Right lobe of liver (tissue), 6 donors: Measurements from ENCODE around the gene CALD1. TPM values are rescaled to one million over a fixed set of nuclear protein-coding genes. Genes with fewer than 3 reads are reported as not detected.

Experiments used
- ATAC-seq, 4 donors: fragments of 200-7000 bp; cut with Tn5 transposase; one replicate each; pipeline ENCODE4 v1.9.1; 2020; ENCODE audit warnings: mild to moderate bottlenecking in 4 of 4, moderate library complexity in 4 of 4
- DNase-seq, 3 donors: peaks; one replicate each; pipeline ENCODE4 v3.0.0-alpha.2; 2020
- H3K27ac ChIP-seq, 3 donors: fragments of 200-600 bp; one replicate each; pipeline ENCODE4 v1.8.0; 2022
- H3K27me3 ChIP-seq, 2 donors: fragments of 200-600 bp; one replicate each; pipeline ENCODE4 v1.8.0; 2022
- H3K36me3 ChIP-seq, 4 donors: fragments of 200-600 bp; sonication (generic) in 1 of 4; one replicate each; pipeline versions ENCODE4 v1.5.1 to v1.8.0; 2017 to 2022; ENCODE audit warnings: control low read depth in 1 of 4
- H3K4me1 ChIP-seq, 4 donors: fragments of 200-600 bp; sonication (generic) in 1 of 4; one replicate each; pipeline versions ENCODE4 v1.5.1 to v1.8.0; 2017 to 2022; ENCODE audit warnings: control low read depth in 1 of 4
- H3K4me3 ChIP-seq, 3 donors: fragments of 200-600 bp; one replicate each; pipeline ENCODE4 v1.8.0; 2022
- H3K9me3 ChIP-seq, 4 donors: fragments of 200-600 bp; sonication (generic) in 1 of 4; one replicate each; pipeline versions ENCODE4 v1.5.1 to v1.8.0; 2017 to 2022; ENCODE audit warnings: control low read depth in 1 of 4
- POLR2A ChIP-seq: fragments of 450-650 bp; IDR thresholded peaks from one replicate; pipeline ENCODE4 v1.6.1; 2017; ENCODE audit warnings: antibody characterized with exemption, mild to moderate bottlenecking
- WGBS: methylation state at CpG from one replicate; pipeline ENCODE4 v1.1.6; 2018; ENCODE audit warnings: low coverage, low lambda C conversion rate; ENCODE audit not compliant: insufficient coverage; ENCODE audit errors: missing lambda C conversion rate; 5-methylcytosine and 5-hydroxymethylcytosine counted together
- intact Hi-C, 2 donors: fragments of 100-400 bp; cut with DNase I; formaldehyde crosslinking; loops; one replicate each; pipeline versions ENCODE4 v1.11.2 to v1.14.1; 2022
- total RNA-seq, 6 experiments: library from RNA; depleted of rRNA in 2 of 6; stranded (reverse); fragments of >200 nt in 2 of 6; fragmentation: NEBNext Ultra II Directional in 3 of 6; extraction: Animal tissue kit (Norgen Biotek cat#: 25700) in 3 of 6; gene quantifications; one replicate each; pipeline versions ENCODE4 v1.1.0 to v1.2.4, GENCODE V29; 2016 to 2023
- TF ChIP-seq, protein P1 (sequence below), 4 donors: fragments of 200-600 bp in 3 of 4; fragments of 450-650 bp in 1 of 4; IDR thresholded peaks; one replicate each; pipeline versions ENCODE4 v1.5.1 to v1.8.0; 2016 to 2022; ENCODE audit warnings: antibody characterized with exemption in 4 of 4, mild to moderate bottlenecking in 2 of 4
- donor health status: DM: no; HTN: yes; CAD: no.
- donor health status: DM: no; HTN: no; CAD: no.
- donor health status: DM: no; HTN: no; CAD: no.
- donor health status: DM: no; HTN: yes; CAD: no.
- donor health status: DM: no; HTN: yes; CAD: no.

CALD1 gene
- total RNA-seq, 6 experiments from 2014 or later: 110 to 181 (median 131) TPM

DNA sequence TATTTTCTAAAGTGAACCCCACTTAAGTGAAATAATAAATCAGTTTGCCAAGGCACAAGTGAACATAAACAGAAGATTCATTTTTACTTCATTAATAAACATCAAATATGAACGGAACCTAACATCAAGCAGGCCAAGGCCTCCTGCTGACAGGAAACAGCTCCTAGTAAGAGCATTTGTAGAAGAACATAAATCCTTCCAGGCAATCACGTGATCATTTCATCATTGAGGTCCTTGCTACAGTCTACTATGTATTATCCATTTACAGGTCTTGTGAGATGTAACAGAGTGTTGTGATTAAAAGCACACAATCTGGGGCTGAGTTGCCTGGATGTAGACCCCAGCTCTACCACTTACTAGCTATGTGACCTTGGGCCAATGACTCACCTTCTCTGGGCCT lies 70.6 kb downstream of the CALD1 start:
- 44% methylated on average over 2 of the region's 2 CpGs for WGBS
- ATAC-seq (no peak), DNase-seq (no peak)
- no peak for TF ChIP-seq POLR2A
- TF ChIP-seq, protein P1, sequence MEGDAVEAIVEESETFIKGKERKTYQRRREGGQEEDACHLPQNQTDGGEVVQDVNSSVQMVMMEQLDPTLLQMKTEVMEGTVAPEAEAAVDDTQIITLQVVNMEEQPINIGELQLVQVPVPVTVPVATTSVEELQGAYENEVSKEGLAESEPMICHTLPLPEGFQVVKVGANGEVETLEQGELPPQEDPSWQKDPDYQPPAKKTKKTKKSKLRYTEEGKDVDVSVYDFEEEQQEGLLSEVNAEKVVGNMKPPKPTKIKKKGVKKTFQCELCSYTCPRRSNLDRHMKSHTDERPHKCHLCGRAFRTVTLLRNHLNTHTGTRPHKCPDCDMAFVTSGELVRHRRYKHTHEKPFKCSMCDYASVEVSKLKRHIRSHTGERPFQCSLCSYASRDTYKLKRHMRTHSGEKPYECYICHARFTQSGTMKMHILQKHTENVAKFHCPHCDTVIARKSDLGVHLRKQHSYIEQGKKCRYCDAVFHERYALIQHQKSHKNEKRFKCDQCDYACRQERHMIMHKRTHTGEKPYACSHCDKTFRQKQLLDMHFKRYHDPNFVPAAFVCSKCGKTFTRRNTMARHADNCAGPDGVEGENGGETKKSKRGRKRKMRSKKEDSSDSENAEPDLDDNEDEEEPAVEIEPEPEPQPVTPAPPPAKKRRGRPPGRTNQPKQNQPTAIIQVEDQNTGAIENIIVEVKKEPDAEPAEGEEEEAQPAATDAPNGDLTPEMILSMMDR (IDR thresholded peaks at IDR 0.05): no peak
- Histone ChIP-seq H3K9me3 (no peaks in the 10 kb centered on the region), H3K4me3 (no peak overlapping the region), H3K4me1 (no peaks in the 10 kb centered on the region), H3K27ac (no peak overlapping the region), H3K36me3 (no peaks in the 10 kb centered on the region), H3K27me3 (no peaks in the 10 kb centered on the region)
- intact Hi-C loops: no loop called here

DNA sequence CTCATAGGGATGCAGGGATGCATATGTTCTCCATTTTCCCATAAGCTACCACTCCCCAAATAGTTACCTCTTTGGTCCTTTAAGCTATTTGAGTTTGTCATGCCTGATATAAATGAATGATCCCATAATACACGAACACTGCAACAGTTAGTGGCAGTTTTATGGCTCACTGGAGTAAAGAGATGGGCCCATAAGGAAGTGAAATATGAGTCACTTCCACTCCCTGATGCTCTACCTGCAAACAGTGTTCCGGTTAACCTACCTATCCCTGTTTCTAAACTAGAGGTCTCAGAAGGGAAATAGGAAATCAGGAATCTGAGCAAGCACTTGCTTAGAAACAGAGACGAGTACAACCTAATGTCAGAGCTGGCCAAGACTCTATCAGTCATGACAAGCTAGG lies 71.7 kb downstream of the CALD1 start:
- DNase-seq (no peak), ATAC-seq (no peak)
- no peaks in the 10 kb centered on the region for H3K27me3 ChIP-seq
- TF ChIP-seq, protein P1 (IDR thresholded peaks at IDR 0.05): no peak
- TF ChIP-seq POLR2A: no peak
- no peaks in the 10 kb centered on the region for H3K36me3 ChIP-seq
- peaks cover 0 to 5% (median 0%) of the 10 kb centered on the region in 4 donors for H3K4me1 ChIP-seq
- WGBS: 81% methylated on average over 3 of the region's 3 CpGs
- H3K9me3 ChIP-seq: no peaks in the 10 kb centered on the region
- intact Hi-C loops: no loop called here
- no peak overlapping the region for H3K4me3 ChIP-seq
- no peak overlapping the region for H3K27ac ChIP-seq

DNA sequence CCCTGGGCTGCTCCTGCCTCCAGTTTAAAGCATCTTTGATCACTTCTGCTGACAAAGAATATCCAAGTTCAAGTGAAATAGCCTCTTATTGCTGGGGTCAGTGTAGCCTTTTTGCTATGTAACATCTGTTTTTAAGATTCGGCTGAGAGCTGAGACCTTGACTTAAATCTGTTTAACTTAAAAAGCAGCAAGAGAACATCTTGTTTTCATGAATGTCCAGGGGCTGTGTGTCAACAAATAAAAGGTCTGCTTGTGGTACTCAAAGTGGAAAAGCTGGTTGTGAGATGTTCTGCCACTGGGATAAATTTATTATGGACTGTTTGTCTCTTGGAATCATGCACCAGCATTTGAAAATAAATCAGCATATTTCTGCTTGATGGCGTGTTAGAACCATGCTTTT lies 73.2 kb downstream of the CALD1 start:
- Histone ChIP-seq H3K9me3 (no peaks in the 10 kb centered on the region), H3K27ac (no peak overlapping the region), H3K27me3 (no peaks in the 10 kb centered on the region), H3K4me3 (no peak overlapping the region), H3K36me3 (no peaks in the 10 kb centered on the region), H3K4me1 (peaks cover 0 to 11% (median 0%) of the 10 kb centered on the region in 4 donors)
- WGBS: 79% methylated on average over 2 of the region's 2 CpGs
- TF ChIP-seq, protein P1 (IDR thresholded peaks at IDR 0.05): no peak
- TF ChIP-seq POLR2A: no peak
- ATAC-seq (no peak), DNase-seq (no peak)
- intact Hi-C loops: no loop called here

DNA sequence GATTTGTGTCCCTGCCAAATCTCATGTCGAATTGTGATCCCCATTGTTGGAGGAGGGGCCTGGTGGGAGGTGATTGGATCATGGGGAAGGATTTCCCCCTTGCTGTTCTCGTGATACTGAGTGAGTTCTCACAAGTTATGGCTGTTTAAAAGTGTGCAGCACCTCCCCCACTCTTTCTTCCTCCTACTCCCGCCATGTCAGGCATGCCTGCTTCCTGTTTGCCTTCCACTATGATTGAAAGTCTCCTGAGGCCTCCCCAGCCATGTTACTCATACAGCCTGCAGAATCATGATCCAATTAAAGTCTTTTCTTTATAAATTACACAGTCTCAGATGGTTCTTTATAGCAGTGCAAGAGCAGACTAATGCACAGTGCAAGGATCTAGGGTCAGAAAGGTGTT lies 75.4 kb downstream of the CALD1 start:
- no peaks in the 10 kb centered on the region for H3K9me3 ChIP-seq
- TF ChIP-seq POLR2A: no peak
- TF ChIP-seq, protein P1 (IDR thresholded peaks at IDR 0.05): no peak
- no peaks in the 10 kb centered on the region for H3K27me3 ChIP-seq
- no peaks in the 10 kb centered on the region for H3K36me3 ChIP-seq
- H3K27ac ChIP-seq: no peak overlapping the region
- ATAC-seq (no peak), DNase-seq (no peak)
- no peak overlapping the region for H3K4me3 ChIP-seq
- H3K4me1 ChIP-seq: peaks cover 0 to 20% (median 0%) of the 10 kb centered on the region in 4 donors
- 35% methylated on average over 3 of the region's 3 CpGs for WGBS
- intact Hi-C loops: no loop called here

DNA sequence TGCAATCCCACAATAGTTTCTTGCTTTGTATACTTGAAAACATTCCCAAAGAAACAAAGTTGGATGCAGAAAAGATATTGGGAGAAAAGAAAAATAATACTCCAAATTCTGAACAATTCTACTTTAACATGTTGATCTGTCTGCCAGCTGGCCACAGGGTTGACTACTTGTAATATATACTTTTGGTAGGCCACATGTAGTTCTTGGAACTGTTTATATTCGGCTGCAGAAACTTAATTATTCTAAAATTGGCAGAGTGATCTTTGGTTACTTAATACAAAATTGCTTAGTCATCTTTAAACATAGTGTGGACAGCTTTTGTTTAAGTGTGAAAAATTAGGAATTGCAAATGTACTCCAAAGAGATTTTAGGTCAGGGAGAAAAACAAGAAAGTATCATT lies 76.0 kb downstream of the CALD1 start:
- Histone ChIP-seq H3K27me3 (no peaks in the 10 kb centered on the region), H3K4me1 (peaks cover 0 to 26% (median 0%) of the 10 kb centered on the region in 4 donors), H3K4me3 (no peak overlapping the region), H3K36me3 (no peaks in the 10 kb centered on the region), H3K27ac (no peak overlapping the region), H3K9me3 (no peaks in the 10 kb centered on the region)
- TF ChIP-seq, protein P1 (IDR thresholded peaks at IDR 0.05): no peak
- no peak for TF ChIP-seq POLR2A
- ATAC-seq: no peak
- intact Hi-C loops: no loop called here
- WGBS: 43% methylated on average over 1 of the region's 1 CpG
- no peak for DNase-seq
